ENCODE data around the gene KNG1.
"Not testable (repeated sequence)": the region's sequence is repeated elsewhere in the genome, so short reads cannot be mapped to it uniquely, and the experiment has no call there.

Gene KNG1

GRCh38 chr3:186717039-186717457 is at the start of gene KNG1:
Gene KNG1, plus strand, starts transcription at chr3:186717359. Its CDS starts 184 bp downstream, at chr3:186717543.
- no peak for DNase-seq

- DNase-seq: no peak
Measured at GRCh38 chr3:186668426-186668825, 48.7 kb upstream of the KNG1 start.

- DNase-seq: no peak
Measured at GRCh38 chr3:186669378-186670084, 47.6 kb upstream of the KNG1 start.

- no peak for DNase-seq
Measured at GRCh38 chr3:186670155-186670554, 47.0 kb upstream of the KNG1 start.

- DNase-seq: no peak
Measured at GRCh38 chr3:186671051-186671450, 46.1 kb upstream of the KNG1 start.

- no peak for DNase-seq
Measured at GRCh38 chr3:186678604-186679003, 38.6 kb upstream of the KNG1 start.

GRCh38 chr3:186679151-186679550 is 38.0 kb upstream of the KNG1 start:
- DNase-seq: no peak

GRCh38 chr3:186680869-186681268 is 36.3 kb upstream of the KNG1 start:
- DNase-seq: no peak

GRCh38 chr3:186682812-186683211 is 34.3 kb upstream of the KNG1 start:
- no peak for DNase-seq

GRCh38 chr3:186683979-186684378 is 33.2 kb upstream of the KNG1 start:
- no peak for DNase-seq

GRCh38 chr3:186686475-186686874 is 30.7 kb upstream of the KNG1 start:
- DNase-seq: not testable (repeated sequence)

GRCh38 chr3:186687120-186687651 is 30.0 kb upstream of the KNG1 start:
- DNase-seq: no peak

GRCh38 chr3:186690304-186690703 is 26.9 kb upstream of the KNG1 start:
- DNase-seq: not testable (repeated sequence)

- no peak for DNase-seq
Measured at GRCh38 chr3:186691676-186692075, 25.5 kb upstream of the KNG1 start.

- DNase-seq: no peak
Measured at GRCh38 chr3:186693843-186694242, 23.3 kb upstream of the KNG1 start.

GRCh38 chr3:186694288-186695032 is 22.7 kb upstream of the KNG1 start:
- no peak for DNase-seq

- no peak for DNase-seq
Measured at GRCh38 chr3:186696522-186696921, 20.6 kb upstream of the KNG1 start.

GRCh38 chr3:186697510-186697909 is 19.6 kb upstream of the KNG1 start:
- no peak for DNase-seq

- DNase-seq: no peak
Measured at GRCh38 chr3:186700267-186700666, 16.9 kb upstream of the KNG1 start.

GRCh38 chr3:186702451-186702850 is 14.7 kb upstream of the KNG1 start:
- DNase-seq: not testable (repeated sequence)

GRCh38 chr3:186705882-186706780 is 11.0 kb upstream of the KNG1 start:
- peak in 1 of 2 experiments; percentile 3 for DNase-seq

- no peak for DNase-seq
Measured at GRCh38 chr3:186708983-186709679, 8.0 kb upstream of the KNG1 start.
